NCI-H226 (cell line): ENCODE data around the gene HAVCR1.
"Not testable (repeated sequence)": the region's sequence is repeated elsewhere in the genome, so short reads cannot be mapped to it uniquely, and the experiment has no call there.

Experiments
- DNase-seq: peaks from one replicate; pipeline ENCODE4 v3.0.0-alpha.2; 2015

HAVCR1 gene

GRCh38 chr5:157047898-157048297, 11.0 kb downstream of the HAVCR1 start:
- DNase-seq: no peak

DNA sequence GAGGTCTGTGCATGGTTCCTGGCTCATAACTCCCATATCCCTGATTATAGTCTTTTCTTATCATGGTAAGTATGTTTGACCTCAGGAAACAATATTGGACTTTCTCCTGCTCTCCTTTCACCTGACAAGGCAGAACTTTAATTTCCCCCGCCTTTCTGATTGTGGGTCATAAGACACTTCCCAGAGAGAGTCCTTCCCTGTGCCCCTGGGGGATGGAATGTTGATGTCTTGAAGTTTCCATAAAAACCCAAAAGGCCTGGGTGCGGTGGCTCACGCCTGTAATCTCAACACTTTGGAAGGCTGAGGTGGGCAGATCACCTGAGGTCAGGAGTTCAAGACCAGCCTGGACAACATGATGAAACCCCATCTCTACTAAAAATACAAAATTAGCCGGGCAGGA, 11.9 kb downstream of the HAVCR1 start:
- not testable (repeated sequence) for DNase-seq

- DNase-seq: peak; percentile 35
Measured at GRCh38 chr5:157046041-157046440, 12.9 kb downstream of the HAVCR1 start.

DNA sequence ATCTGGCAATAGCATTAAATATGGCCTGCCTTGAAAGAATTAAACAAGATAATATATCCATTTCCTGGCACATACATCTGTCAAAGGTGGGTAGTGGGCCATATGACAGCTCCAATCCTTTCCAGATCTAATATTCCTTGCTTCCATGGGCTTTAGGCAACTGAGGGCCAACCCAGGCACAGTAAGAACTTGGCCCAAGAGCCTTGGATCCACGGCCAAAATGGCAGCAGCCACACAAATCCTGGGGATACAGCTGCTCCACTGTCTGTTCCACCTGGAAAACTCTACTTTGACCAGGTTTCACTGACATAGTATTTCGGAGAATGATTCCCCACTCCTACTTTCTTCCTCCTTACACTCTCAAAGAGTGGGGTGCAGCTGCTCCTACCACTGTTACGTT, 13.3 kb downstream of the HAVCR1 start:
- no peak for DNase-seq

GRCh38 chr5:157038568-157039187, 20.2 kb downstream of the HAVCR1 start:
- no peak for DNase-seq

DNA sequence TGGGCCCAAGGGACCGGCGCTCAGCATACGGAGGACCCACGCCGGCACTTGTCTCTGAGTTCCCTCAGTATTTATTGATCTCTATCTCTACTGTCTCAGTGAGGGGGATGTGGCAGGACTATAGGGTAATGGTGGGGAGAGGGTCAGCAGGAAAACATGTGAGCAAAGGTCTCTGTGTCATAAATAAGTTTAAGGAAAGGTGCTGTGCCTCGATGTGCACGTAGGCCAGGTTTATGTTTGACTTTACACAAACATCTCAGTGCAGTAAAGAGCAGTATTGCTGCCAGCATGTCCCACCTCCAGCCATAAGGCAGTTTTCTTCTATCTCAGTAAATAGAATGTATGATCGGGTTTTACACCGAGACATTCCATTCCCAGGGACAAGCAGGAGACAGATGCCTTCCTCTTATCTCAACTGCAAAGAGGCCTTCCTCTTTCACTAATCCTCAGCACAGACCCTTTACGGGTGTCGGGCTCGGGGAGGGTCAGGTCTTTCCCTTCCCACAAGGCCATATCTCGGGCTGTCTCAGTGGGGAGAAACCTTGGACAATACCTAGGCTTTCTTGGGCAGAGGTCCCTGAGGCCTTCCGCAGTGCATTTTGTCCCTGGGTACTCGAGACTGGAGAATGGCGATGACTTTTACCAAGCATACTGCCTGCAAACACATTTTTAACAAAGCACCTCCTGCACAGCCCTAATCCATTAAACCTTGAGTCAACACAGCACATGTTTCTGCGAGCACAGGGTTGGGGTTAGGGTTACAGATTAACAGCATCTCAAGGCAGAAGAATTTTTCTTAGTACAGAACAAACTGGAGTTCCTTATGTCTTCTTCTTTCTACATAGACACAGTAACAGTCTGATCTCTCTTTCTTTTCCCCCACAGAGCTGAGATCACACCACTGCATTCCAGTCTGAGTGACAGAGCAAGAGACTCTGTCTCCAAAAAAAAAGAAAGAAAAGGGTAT, 24.5 kb downstream of the HAVCR1 start:
- not testable (repeated sequence) for DNase-seq

- DNase-seq: no peak
Measured at GRCh38 chr5:157033071-157033583, 25.8 kb downstream of the HAVCR1 start.

- no peak for DNase-seq
Measured at GRCh38 chr5:157030692-157031091, 28.2 kb downstream of the HAVCR1 start.

DNA sequence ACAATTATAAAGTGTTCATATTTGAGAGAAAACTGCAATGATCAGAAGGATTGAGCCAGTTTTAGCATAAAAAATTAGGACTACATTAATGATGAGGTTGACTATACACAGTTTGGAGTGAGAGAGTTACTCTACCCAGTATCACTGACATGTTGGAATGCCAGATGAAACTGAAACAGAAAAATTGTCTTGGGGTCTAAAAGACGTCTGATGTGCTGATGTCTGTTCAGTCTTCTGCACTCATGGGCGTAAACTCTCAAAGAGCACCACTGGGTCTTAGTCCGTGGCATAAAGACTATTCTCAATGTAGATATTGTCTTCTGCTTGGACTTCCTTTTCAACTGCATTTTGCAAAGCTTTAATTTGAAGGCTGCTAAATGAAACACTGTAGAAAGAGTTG, 29.5 kb downstream of the HAVCR1 start:
- DNase-seq: no peak

GRCh38 chr5:157027663-157028062, 31.3 kb downstream of the HAVCR1 start:
- DNase-seq: not testable (repeated sequence)

- no peak for DNase-seq
Measured at GRCh38 chr5:157026789-157027424, 32.0 kb downstream of the HAVCR1 start.

DNA sequence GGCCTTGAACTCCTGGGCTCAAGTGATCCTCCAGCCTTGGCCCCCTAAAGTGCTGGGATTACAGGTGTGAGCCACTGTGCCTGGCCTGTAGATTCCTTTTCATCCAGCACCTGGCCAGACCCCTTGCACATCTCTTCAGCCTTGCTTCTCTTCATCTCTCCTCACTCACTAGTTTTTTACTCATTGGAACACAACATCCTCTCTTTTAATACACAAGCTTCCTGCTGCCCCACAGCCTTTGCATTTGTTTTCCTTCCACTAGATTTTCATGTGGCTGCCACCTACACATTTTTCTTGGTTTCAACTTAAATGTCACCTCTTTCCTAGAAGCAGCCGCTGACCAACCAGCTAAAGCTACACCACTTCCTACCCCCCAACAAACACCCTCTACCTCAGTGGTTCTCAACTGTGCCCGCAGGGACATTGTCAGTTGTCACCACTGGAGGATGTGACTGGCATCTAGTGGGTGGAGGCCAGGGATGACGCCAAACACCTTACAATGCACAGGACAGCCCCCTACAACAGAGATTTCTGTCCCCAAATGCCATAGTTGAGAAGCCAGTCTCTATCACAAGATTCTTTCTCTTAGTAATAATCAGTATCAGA, 33.7 kb downstream of the HAVCR1 start:
- no peak for DNase-seq

DNA sequence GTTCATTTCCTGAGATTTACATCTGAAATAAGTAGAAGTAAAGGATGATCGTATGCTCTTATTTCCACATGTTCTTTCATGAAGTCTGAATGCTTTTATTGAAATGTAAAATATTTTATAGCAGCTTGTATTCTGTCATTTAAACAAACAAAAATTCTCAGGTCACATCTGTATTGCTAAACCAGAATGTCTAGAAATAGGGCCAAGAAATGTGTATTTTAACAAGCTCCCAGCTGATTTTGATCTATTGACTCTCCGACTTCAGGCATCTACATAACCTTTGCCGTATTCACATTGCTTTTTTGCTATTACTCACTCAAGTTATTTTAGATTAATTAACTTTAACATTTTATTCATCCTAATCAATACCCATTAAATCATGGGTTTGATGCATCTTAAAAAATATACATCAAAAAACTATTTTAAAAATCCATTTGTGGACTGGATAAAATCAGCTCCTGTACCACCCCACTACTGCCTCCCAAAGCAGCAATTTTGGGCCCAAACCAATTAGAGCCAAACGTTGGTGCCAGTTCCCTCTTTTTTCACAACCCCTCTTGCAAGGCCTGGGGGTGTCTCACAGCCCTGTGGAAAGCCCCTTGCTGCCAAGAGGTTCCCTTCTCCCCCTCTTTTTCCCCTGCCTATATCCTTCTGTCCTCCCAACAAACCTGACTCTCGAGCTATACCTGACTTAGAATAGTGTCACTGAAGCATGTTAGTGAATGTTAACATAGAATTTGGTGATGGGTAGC, 34.5 kb downstream of the HAVCR1 start:
- no peak for DNase-seq

GRCh38 chr5:157022024-157022423, 36.9 kb downstream of the HAVCR1 start:
- DNase-seq: no peak

GRCh38 chr5:157020511-157021222, 38.2 kb downstream of the HAVCR1 start:
- no peak for DNase-seq

DNA sequence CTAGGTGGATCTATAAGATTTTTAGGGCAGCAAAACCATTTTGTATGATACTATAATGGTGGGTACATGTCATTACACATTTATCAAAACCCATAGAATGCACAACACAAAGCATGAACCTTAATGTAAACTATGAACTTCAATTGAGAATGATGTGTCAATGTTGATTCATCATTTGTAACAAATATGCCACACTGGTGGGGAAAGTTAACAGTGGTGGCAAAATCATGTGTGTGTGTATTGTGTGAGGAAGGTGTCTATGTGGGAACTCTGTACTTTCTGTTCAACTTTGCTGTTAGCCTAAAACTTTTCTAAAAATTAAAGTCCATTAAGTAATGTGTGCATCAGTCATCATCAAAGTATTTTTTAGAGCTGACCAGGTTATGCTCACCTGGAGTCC, 38.9 kb downstream of the HAVCR1 start:
- DNase-seq: no peak

DNA sequence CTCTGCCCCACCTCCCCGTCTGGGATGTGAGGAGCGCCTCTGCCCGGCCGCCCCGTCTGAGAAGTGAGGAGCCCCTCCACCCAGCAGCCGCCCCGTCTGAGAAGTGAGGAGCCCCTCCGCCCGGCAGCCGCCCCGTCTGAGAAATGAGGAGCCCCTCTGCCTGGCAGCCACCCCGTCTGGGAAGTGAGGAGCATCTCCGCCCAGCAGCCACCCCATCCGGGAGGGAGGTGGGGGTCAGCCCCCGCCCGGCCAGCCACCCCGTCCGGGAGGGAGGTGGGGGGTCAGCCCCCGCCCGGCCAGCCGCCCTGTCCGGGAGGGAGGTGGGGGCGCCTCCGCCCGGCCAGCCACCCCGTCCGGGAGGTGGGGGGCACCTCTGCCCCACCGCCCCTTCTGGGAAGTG, 44.8 kb downstream of the HAVCR1 start:
- DNase-seq: not testable (repeated sequence)

DNA sequence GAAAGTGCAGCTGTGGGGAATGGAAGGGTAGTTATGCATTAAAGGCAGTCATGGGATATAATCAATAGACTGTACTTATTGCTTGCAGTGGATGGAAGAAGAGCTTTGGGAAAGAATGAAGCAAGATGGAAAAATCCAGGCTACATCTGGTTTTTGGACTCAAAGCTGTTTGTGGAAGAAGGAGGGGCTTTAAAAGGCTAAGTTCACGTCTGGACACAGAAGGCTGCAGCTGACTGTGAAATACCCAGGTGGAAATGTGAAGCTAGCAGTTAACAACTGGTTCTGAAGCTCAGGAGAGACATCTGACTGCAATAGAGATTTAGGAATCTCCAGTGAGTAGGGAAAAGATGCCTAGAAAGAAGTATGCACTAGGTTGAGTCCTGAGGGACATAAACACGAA, 52.7 kb downstream of the HAVCR1 start:
- no peak for DNase-seq

GRCh38 chr5:157004893-157005551, 53.9 kb downstream of the HAVCR1 start:
- DNase-seq: no peak

DNA sequence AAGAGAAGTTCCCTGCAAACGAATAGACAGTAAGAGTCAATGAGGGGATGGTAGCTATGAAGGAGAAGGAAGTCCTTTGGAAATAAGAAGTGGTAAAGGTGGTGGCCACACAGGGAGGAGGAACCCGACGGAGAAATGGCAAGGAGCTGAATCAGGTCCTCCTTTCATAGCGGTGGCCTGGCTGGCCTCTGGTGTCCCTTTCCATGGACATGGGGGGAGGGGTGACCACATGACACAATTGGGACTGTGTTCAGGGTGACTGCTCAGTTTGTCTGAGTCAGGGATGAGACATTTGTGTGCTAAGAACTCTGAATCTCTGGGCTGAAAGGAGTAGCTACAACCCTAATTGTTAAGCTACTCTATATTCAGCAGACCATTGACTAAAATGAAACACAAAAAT, 67.2 kb downstream of the HAVCR1 start:
- DNase-seq: no peak

DNA sequence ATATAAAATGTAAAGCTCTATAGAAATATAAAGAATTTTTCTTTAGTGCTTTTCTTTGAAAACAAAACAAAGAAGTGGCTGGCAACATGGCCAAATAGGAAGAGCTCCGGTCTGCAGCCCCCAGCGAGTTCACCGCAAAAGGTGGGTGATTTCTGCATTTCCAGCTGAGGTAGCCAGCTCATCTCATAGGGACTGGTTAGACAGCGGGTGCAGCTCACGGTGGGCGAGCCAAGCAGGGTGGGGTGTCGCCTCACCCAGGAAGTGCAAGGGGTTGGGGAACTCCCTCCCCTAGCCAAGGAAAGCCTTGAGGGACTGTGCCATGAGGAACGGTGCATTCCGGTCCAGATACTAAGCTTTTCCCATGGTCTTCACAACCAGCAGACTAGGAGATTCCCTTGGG, 74.9 kb downstream of the HAVCR1 start:
- DNase-seq: no peak
